ENCODE data around the gene RNF213. TPM values are rescaled to one million over a fixed set of nuclear protein-coding genes. Genes with fewer than 3 reads are reported as not detected.

RNF213 gene
- total RNA-seq, 1 experiment from 2014 or later, result 44.5 TPM

DNA sequence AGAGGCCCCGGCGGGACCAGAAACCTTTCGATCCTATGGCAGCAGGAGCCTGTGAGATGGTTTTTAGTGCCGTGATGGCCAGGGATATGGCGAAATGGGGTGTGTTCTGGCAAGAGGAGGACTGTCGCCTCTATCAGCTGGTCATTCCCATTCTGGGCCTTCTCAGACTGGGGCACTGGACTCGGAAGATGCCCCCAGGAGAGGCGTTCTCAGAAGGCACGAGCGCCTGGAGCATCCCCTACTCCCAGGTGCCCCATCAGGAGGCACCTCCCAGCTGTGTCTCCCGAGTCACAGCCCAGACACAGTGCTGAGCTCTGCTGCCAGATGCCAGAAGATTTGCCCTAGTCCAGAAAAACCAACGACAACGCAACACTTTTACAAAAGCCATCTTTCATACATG lies 99.7 kb downstream of the RNF213 start (continued):
- no peak for TF ChIP-seq JUND (IDR thresholded peaks at IDR 0.05)

DNA sequence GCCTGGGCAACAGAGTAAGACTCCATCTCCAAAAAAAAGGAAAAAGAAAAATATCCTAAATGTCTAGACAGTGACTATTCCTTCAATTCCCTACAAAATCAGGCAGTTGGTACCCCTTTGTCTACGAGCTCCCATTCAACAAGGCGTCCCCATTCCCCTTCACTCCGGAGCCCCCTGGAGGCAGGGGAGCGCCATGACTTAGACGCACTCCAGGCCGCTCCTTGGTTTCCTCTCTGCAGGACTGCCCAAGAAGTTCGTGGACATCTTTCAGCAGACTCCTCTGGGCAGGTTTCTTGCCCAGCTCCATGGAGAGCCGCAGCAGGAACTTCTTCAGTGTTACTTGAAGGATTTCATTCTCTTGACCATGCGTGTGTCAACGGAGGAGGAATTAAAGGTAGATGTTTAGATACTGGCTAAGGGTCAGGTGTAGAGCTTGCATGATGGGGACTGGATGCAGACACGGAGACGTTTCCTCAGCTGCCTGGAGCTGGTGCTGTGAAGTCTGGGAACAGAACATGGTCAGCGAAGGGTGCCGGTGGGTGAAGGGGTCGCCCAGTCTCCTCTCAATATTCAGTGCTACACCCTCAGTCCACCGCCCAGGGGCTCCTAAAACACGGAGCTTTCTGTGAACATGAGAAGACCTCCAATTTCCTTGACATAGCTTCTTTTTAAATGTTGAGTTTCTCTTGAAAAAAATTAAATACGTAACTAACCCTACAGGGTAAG lies 101.0 kb downstream of the RNF213 start:
- DNase-seq (ENCODE audit: low read depth, low spot score) (no peak), ATAC-seq (peak; percentile 64)
- RAD21 ChIA-PET (ENCODE audit: low non-redundant PET in 1 of 2, low total read pairs in 2 of 2, uncharacterized antibody in 2 of 2, unreplicated experiment in 2 of 2), result no interaction called here
- H3K4me2 ChIP-seq (ENCODE audit: low read length), result no peak overlapping the region
- H3K79me2 ChIP-seq (ENCODE audit: insufficient read depth, low read length), result no peaks in the 10 kb centered on the region
- no peaks in the 10 kb centered on the region for H4K20me1 ChIP-seq (ENCODE audit: insufficient read depth)
- H3K9me3 ChIP-seq (ENCODE audit: control insufficient read depth in 1 of 2, insufficient read depth in 1 of 2, low read depth in 1 of 2, low read length in 2 of 2), result peaks cover 0 to 6% of the 10 kb centered on the region in 2 experiments; a peak in 2 of 4 replicates
- CTCF ChIA-PET, result interaction anchor here (0.8 to 1.8 kb wide), 3 partner anchors 9 to 353 kb away, joined by 3 to 6 read pairs (median 3); partner anchors contain the start of gene GAA
- H3K36me3 ChIP-seq (ENCODE audit: control insufficient read depth in 1 of 2, insufficient read depth in 2 of 2, low read length in 2 of 2), result peaks cover 18 to 34% of the 10 kb centered on the region in 2 experiments
- no peak overlapping the region for H2AFZ ChIP-seq (ENCODE audit: low read depth, low read length, poor library complexity, severe bottlenecking)
- POLR2A ChIA-PET, result no interaction called here
- no peak overlapping the region for H3K27ac ChIP-seq (ENCODE audit: low read depth, low read length)
- no peak overlapping the region for H3K9ac ChIP-seq (ENCODE audit: low read length)
- no peaks in the 10 kb centered on the region for H3K4me1 ChIP-seq (ENCODE audit: control insufficient read depth in 1 of 2, insufficient read depth in 2 of 2, low read length in 2 of 2)
- no peaks in the 10 kb centered on the region for H3K9me2 ChIP-seq (ENCODE audit: insufficient read depth)
- TF ChIP-seq RAD21 (IDR thresholded peaks at IDR 0.05; ENCODE audit: low read depth) (peak; percentile 49), CBX3 (IDR thresholded peaks at IDR 0.05; ENCODE audit: low read depth) (peak; percentile 18; the same call in 1 of the 2 replicates), EZH2phosphoT487 (IDR thresholded peaks at IDR 0.05; ENCODE audit: borderline replicate concordance) (no peak), TCF7L2 (IDR thresholded peaks at IDR 0.05; ENCODE audit: borderline replicate concordance, extremely low read depth, insufficient read depth, insufficient read length) (no peak), EZH2 (IDR thresholded peaks at IDR 0.05) (no peak)
- TF ChIP-seq, protein P1, sequence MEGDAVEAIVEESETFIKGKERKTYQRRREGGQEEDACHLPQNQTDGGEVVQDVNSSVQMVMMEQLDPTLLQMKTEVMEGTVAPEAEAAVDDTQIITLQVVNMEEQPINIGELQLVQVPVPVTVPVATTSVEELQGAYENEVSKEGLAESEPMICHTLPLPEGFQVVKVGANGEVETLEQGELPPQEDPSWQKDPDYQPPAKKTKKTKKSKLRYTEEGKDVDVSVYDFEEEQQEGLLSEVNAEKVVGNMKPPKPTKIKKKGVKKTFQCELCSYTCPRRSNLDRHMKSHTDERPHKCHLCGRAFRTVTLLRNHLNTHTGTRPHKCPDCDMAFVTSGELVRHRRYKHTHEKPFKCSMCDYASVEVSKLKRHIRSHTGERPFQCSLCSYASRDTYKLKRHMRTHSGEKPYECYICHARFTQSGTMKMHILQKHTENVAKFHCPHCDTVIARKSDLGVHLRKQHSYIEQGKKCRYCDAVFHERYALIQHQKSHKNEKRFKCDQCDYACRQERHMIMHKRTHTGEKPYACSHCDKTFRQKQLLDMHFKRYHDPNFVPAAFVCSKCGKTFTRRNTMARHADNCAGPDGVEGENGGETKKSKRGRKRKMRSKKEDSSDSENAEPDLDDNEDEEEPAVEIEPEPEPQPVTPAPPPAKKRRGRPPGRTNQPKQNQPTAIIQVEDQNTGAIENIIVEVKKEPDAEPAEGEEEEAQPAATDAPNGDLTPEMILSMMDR (IDR thresholded peaks at IDR 0.05 in 2 of 3, conservative IDR thresholded peaks at IDR 0.05 in 1 of 3; ENCODE audit: borderline replicate concordance in 1 of 3, insufficient read depth in 1 of 3, low read depth in 2 of 3, low read length in 2 of 3), result peak; percentile 34 to 80 (median 74); a peak in 5 of 6 replicates
- TF ChIP-seq, protein P2, sequence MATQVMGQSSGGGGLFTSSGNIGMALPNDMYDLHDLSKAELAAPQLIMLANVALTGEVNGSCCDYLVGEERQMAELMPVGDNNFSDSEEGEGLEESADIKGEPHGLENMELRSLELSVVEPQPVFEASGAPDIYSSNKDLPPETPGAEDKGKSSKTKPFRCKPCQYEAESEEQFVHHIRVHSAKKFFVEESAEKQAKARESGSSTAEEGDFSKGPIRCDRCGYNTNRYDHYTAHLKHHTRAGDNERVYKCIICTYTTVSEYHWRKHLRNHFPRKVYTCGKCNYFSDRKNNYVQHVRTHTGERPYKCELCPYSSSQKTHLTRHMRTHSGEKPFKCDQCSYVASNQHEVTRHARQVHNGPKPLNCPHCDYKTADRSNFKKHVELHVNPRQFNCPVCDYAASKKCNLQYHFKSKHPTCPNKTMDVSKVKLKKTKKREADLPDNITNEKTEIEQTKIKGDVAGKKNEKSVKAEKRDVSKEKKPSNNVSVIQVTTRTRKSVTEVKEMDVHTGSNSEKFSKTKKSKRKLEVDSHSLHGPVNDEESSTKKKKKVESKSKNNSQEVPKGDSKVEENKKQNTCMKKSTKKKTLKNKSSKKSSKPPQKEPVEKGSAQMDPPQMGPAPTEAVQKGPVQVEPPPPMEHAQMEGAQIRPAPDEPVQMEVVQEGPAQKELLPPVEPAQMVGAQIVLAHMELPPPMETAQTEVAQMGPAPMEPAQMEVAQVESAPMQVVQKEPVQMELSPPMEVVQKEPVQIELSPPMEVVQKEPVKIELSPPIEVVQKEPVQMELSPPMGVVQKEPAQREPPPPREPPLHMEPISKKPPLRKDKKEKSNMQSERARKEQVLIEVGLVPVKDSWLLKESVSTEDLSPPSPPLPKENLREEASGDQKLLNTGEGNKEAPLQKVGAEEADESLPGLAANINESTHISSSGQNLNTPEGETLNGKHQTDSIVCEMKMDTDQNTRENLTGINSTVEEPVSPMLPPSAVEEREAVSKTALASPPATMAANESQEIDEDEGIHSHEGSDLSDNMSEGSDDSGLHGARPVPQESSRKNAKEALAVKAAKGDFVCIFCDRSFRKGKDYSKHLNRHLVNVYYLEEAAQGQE (IDR thresholded peaks at IDR 0.05; ENCODE audit: low read depth), result no peak
- TF ChIP-seq, protein P3, sequence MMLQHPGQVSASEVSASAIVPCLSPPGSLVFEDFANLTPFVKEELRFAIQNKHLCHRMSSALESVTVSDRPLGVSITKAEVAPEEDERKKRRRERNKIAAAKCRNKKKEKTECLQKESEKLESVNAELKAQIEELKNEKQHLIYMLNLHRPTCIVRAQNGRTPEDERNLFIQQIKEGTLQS (IDR thresholded peaks at IDR 0.05), result no peak
- intact Hi-C loops (cut with micrococcal nuclease), result loop anchor here (2.0 kb wide), 1 partner anchor 279 kb away; no protein-coding TSS in a partner anchor
- no TSS peak for BruUV-seq (replicated peaks)
- H3K4me3 ChIP-seq (replicated peaks in 1 of 2; ENCODE audit: low read depth in 1 of 2, low read length in 2 of 2), result no peak overlapping the region
- no peaks in the 10 kb centered on the region for H3K27me3 ChIP-seq (ENCODE audit: insufficient read depth, low read length)
